ENCODE measurements around the gene CCZ1B. TPM values are rescaled to one million over a fixed set of nuclear protein-coding genes. Genes with fewer than 3 reads are reported as not detected.
"Not testable (repeated sequence)": the region's sequence is repeated elsewhere in the genome, so short reads cannot be mapped to it uniquely, and the experiment has no call there.

Gene CCZ1B
- total RNA-seq, 1 donor from 2014 or later, result 37.5 TPM

DNA sequence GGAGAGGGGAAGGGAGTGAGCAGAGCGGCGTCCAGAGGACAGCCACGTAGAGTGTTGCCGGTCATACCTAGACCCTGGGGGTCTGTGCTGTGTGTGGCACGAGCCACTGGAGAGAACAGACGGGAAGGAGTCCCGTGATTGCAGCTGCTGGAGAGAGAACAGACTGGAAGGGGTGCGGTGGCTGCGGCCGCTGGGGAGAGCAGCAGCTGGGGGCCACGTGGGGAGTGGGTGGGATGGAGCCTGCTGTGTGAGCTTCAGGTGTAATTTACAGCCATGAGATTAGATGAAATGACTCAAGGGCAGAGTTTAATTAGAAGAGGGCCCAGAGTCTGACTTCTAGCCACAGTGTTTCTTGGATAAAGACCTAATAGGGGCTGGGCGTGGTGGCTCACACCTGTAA lies 76.7 kb downstream of the CCZ1B start:
- not testable (repeated sequence) for DNase-seq (ENCODE audit: low read depth)

Other genes with a start within 250 kb of the CCZ1B start
- 84.3 and 103 TPM in 2 replicates for gene ZDHHC4, start 248.8 kb downstream of the CCZ1B start, total RNA-seq
- 26.2 and 33.3 TPM in 2 replicates for gene INTS15, start 236.3 kb downstream of the CCZ1B start, total RNA-seq
- gene ZNF853, start 210.7 kb downstream of the CCZ1B start, total RNA-seq, result 1.0 and 1.9 TPM in 2 replicates
- gene ZNF316, start 189.0 kb downstream of the CCZ1B start, total RNA-seq, result 33.7 and 40.8 TPM in 2 replicates
- gene ZNF12, start 119.3 kb downstream of the CCZ1B start, total RNA-seq, result 21.7 and 26.5 TPM in 2 replicates
- 0.29 and 0.31 TPM in 2 replicates for gene RSPH10B2, start 72.2 kb downstream of the CCZ1B start, total RNA-seq

Data from myocyte (in vitro differentiated cells).